CD14-positive monocyte (primary cell): Measurements from ENCODE around the gene KRTAP5-7. TPM values are rescaled to one million over a fixed set of nuclear protein-coding genes. Genes with fewer than 3 reads are reported as not detected.

Experiments used
- DNase-seq, 3 donors: peaks; one replicate each; pipeline ENCODE4 v3.0.0-alpha.2; 2011 to 2022
- H2AFZ ChIP-seq: 2 replicates; pipeline ENCODE4 v1.6.0; 2012; ENCODE audit warnings: mild to moderate bottlenecking, low read depth, low read length, inconsistent platforms; ENCODE audit not compliant: insufficient read depth, poor library complexity, severe bottlenecking
- H3K27ac ChIP-seq, 2 donors: 1 replicate in 1 of 2; 2 replicates in 1 of 2; pipeline ENCODE4 v1.5.1; 2012 to 2013; ENCODE audit warnings: low read length in 2 of 2, control low read depth in 1 of 2, inconsistent platforms in 1 of 2, low read depth in 1 of 2, mild to moderate bottlenecking in 1 of 2
- H3K27me3 ChIP-seq, 2 donors: one replicate each; pipeline versions ENCODE4 v1.6.0 to v1.6.1; 2011 to 2013; ENCODE audit warnings: low read length in 2 of 2; ENCODE audit not compliant: control insufficient read depth in 2 of 2, insufficient read depth in 2 of 2
- H3K36me3 ChIP-seq, 2 donors: replicated peaks in 1 of 2; 1 replicate in 1 of 2; 2 replicates in 1 of 2; pipeline versions ENCODE4 v1.5.1 to v1.6.1; 2012 to 2013; ENCODE audit warnings: low read length in 2 of 2, control low read depth in 1 of 2, inconsistent platforms in 1 of 2, mild to moderate bottlenecking in 1 of 2; ENCODE audit not compliant: insufficient read depth in 2 of 2, control insufficient read depth in 1 of 2
- H3K4me1 ChIP-seq, 2 donors: 1 replicate in 1 of 2; 2 replicates in 1 of 2; pipeline versions ENCODE4 v1.5.1 to v1.6.1; 2012 to 2013; ENCODE audit warnings: low read length in 2 of 2, control low read depth in 1 of 2, inconsistent platforms in 1 of 2, mild to moderate bottlenecking in 1 of 2, moderate library complexity in 1 of 2; ENCODE audit not compliant: insufficient read depth in 2 of 2, control insufficient read depth in 1 of 2
- H3K4me2 ChIP-seq: replicated peaks from 2 replicates; pipeline ENCODE3; 2012; ENCODE audit warnings: low read length, moderate library complexity, mild to moderate bottlenecking; ENCODE audit not compliant: poor library complexity, severe bottlenecking; ENCODE audit errors: extremely low read depth
- H3K4me3 ChIP-seq, 3 experiments: fragments of 200-600 bp in 1 of 3; sonication (generic) in 1 of 3; replicated peaks in 1 of 3; 1 replicate in 2 of 3; 2 replicates in 1 of 3; pipeline ENCODE4 v1.5.1; 2011 to 2013; ENCODE audit warnings: low read length in 3 of 3, mild to moderate bottlenecking in 3 of 3, control low read depth in 2 of 3, low read depth in 2 of 3, inconsistent platforms in 1 of 3, moderate library complexity in 1 of 3
- H3K79me2 ChIP-seq: 2 replicates; pipeline ENCODE4 v1.6.0; 2012; ENCODE audit warnings: mild to moderate bottlenecking, control low read depth, inconsistent platforms, low read length, moderate library complexity; ENCODE audit not compliant: insufficient read depth
- H3K9ac ChIP-seq: 2 replicates; pipeline ENCODE4 v1.6.0; 2017; ENCODE audit warnings: low read length, mild to moderate bottlenecking; ENCODE audit not compliant: insufficient read depth, poor library complexity, severe bottlenecking
- H3K9me3 ChIP-seq, 2 donors: replicated peaks in 1 of 2; 1 replicate in 1 of 2; 2 replicates in 1 of 2; pipeline versions ENCODE4 v1.5.1 to v1.6.1; 2012 to 2013; ENCODE audit warnings: low read length in 2 of 2, control low read depth in 1 of 2; ENCODE audit not compliant: control insufficient read depth in 1 of 2, insufficient read depth in 1 of 2
- H4K20me1 ChIP-seq: 2 replicates; pipeline ENCODE4 v1.6.0; 2012; ENCODE audit warnings: mild to moderate bottlenecking, low read length, control low read depth, moderate library complexity; ENCODE audit not compliant: insufficient read depth
- H3K27ac Mint-ChIP-seq, 7 donors: one replicate each; pipeline ENCODE4 v1.8.0; 2020; ENCODE audit warnings: mild to moderate bottlenecking in 7 of 7, mixed read lengths in 7 of 7, moderate library complexity in 6 of 7, inconsistent platforms in 2 of 7
- H3K27me3 Mint-ChIP-seq, 3 donors: one replicate each; pipeline ENCODE4 v1.8.0; 2021 to 2022; ENCODE audit warnings: low read depth in 3 of 3, mild to moderate bottlenecking in 3 of 3, mixed read lengths in 3 of 3, moderate library complexity in 3 of 3, inconsistent platforms in 1 of 3
- H3K36me3 Mint-ChIP-seq, 2 donors: one replicate each; pipeline ENCODE4 v1.8.0; 2020; ENCODE audit warnings: mixed read lengths in 2 of 2, inconsistent platforms in 1 of 2, mild to moderate bottlenecking in 1 of 2
- H3K4me1 Mint-ChIP-seq: one replicate; pipeline ENCODE4 v1.8.0; 2020; ENCODE audit warnings: mild to moderate bottlenecking, mixed read lengths
- H3K4me3 Mint-ChIP-seq, 2 donors: one replicate each; pipeline ENCODE4 v1.8.0; 2020; ENCODE audit warnings: mild to moderate bottlenecking in 2 of 2, mixed read lengths in 2 of 2, moderate library complexity in 1 of 2
- H3K9me3 Mint-ChIP-seq, 7 donors: one replicate each; pipeline ENCODE4 v1.8.0; 2020 to 2022; ENCODE audit warnings: mixed read lengths in 7 of 7, mild to moderate bottlenecking in 6 of 7, moderate library complexity in 6 of 7, inconsistent platforms in 2 of 7
- WGBS: methylation state at CpG from one replicate; pipeline ENCODE4 v1.1.5; 2013; ENCODE audit warnings: missing lambda C conversion rate; ENCODE audit not compliant: insufficient coverage; 5-methylcytosine and 5-hydroxymethylcytosine counted together
- intact Hi-C, 2 donors: fragments of 100-400 bp; cut with micrococcal nuclease; formaldehyde crosslinking; loops; one replicate each; pipeline versions ENCODE4 v1.15.0 to v1.15.1; 2023
- polyA plus RNA-seq, 3 donors: library from polyadenylated mRNA; depleted of rRNA in 1 of 3; unstranded in 2 of 3; stranded (reverse) in 1 of 3; fragments of 300-500 nt in 2 of 3; fragments of >200 nt in 1 of 3; fragmentation: Illumina TruSeq in 2 of 3; gene quantifications; 1 replicate in 2 of 3; 2 replicates in 1 of 3; pipeline ENCODE4 v1.2.3, GENCODE V29; 2012 to 2021
- TF ChIP-seq, protein P1 (sequence below): fragments of 200-600 bp; IDR thresholded peaks from one replicate; pipeline ENCODE4 v1.8.0; 2022; ENCODE audit warnings: antibody characterized with exemption, mild to moderate bottlenecking

Gene KRTAP5-7
- polyA plus RNA-seq, 3 donors = 0.05 TPM; not detected in 2

- no peak for DNase-seq
- H3K79me2 ChIP-seq = no peaks in the 10 kb centered on the region
- no peak overlapping the region for H2AFZ ChIP-seq
- H3K4me1 ChIP-seq = no peaks in the 10 kb centered on the region
- Mint-ChIP-seq H3K36me3 (peaks cover 89 to 97% of the 10 kb centered on the region in 2 donors), H3K4me3 (no peak overlapping the region), H3K27me3 (no peaks in the 10 kb centered on the region), H3K27ac (no peak overlapping the region), H3K4me1 (no peaks in the 10 kb centered on the region), H3K9me3 (peaks cover 0 to 2% (median 0%) of the 10 kb centered on the region in 7 donors)
- H3K9ac ChIP-seq = no peak overlapping the region
- WGBS = 97% methylated on average over 11 of the region's 11 CpGs
- H3K36me3 ChIP-seq = peaks cover 100% of the 10 kb centered on the region in 2 donors
- H3K4me2 ChIP-seq = no peak overlapping the region
- TF ChIP-seq, protein P1, sequence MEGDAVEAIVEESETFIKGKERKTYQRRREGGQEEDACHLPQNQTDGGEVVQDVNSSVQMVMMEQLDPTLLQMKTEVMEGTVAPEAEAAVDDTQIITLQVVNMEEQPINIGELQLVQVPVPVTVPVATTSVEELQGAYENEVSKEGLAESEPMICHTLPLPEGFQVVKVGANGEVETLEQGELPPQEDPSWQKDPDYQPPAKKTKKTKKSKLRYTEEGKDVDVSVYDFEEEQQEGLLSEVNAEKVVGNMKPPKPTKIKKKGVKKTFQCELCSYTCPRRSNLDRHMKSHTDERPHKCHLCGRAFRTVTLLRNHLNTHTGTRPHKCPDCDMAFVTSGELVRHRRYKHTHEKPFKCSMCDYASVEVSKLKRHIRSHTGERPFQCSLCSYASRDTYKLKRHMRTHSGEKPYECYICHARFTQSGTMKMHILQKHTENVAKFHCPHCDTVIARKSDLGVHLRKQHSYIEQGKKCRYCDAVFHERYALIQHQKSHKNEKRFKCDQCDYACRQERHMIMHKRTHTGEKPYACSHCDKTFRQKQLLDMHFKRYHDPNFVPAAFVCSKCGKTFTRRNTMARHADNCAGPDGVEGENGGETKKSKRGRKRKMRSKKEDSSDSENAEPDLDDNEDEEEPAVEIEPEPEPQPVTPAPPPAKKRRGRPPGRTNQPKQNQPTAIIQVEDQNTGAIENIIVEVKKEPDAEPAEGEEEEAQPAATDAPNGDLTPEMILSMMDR = no peak
- peaks cover 4% of the 10 kb centered on the region for H4K20me1 ChIP-seq
- H3K4me3 ChIP-seq = no peak overlapping the region
- intact Hi-C loops = no loop called here
- no peaks in the 10 kb centered on the region for H3K27me3 ChIP-seq
- H3K9me3 ChIP-seq = no peaks in the 10 kb centered on the region
- no peak overlapping the region for H3K27ac ChIP-seq
Observed at GRCh38 chr11:71478528-71478840, 48.6 kb upstream of the KRTAP5-7 start.

DNA sequence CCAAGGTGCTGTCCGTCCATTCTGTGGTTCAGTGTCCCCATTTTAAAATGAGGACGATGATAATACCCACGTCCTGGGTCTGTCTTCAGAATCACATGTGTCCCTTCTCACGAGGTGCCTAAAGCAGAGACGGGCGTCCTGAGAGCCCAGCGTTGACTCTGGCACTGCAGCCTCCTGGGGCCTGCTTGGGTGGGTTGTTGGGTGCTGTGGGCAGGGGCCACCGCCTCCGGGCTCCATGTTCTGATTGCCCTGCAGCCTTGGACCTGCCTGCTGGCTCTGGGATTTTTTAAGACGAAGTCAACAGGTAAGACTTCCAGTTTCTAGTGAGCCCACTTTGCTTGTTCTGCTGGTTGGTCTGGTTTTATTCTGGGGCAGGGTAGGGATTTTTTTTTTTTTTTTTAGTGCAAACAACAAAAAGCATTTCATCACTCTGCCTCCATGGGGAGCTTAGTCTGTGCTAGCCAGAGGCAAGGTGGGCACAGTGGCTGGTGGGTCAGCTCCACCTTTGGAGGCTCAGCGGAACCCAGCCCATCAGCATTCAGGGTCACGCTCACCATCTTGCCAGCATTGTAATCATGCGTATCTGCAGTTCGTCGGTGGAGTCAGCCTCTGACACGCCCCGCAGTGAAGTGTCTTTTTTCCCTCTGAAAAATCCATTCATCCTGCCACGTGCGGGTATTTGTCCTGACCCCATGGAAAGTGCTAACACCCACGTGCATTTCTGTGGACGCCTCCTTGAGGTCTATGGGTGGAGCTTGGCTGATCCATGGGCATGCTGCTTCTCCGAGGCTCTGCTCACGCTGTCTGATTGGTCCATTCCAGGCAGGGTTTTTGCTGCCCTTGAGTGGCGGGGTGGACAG, 45.7 kb upstream of the KRTAP5-7 start:
- H3K4me3 ChIP-seq = no peak overlapping the region
- TF ChIP-seq, protein P1 = no peak
- H3K4me1 Mint-ChIP-seq = no peaks in the 10 kb centered on the region
- no peak overlapping the region for H3K9ac ChIP-seq
- intact Hi-C loops = no loop called here
- H3K4me1 ChIP-seq = no peaks in the 10 kb centered on the region
- peaks cover 94 to 98% of the 10 kb centered on the region in 2 donors for H3K36me3 Mint-ChIP-seq
- DNase-seq = no peak
- WGBS = 96% methylated on average over 20 of the region's 24 CpGs
- H2AFZ ChIP-seq = no peak overlapping the region
- H3K4me2 ChIP-seq = no peak overlapping the region
- H3K27ac ChIP-seq = no peak overlapping the region
- H4K20me1 ChIP-seq = peaks cover under 1% of the 10 kb centered on the region
- H3K27me3 ChIP-seq = no peaks in the 10 kb centered on the region
- no peaks in the 10 kb centered on the region for H3K79me2 ChIP-seq
- H3K9me3 Mint-ChIP-seq = peaks cover 0 to 1% (median 0%) of the 10 kb centered on the region in 7 donors
- H3K27me3 Mint-ChIP-seq = no peaks in the 10 kb centered on the region
- no peak overlapping the region for H3K27ac Mint-ChIP-seq
- peaks cover 100% of the 10 kb centered on the region in 2 donors for H3K36me3 ChIP-seq
- no peaks in the 10 kb centered on the region for H3K9me3 ChIP-seq
- H3K4me3 Mint-ChIP-seq = no peak overlapping the region
